ENCODE results near the gene TPGS1.

TPGS1 gene

DNA sequence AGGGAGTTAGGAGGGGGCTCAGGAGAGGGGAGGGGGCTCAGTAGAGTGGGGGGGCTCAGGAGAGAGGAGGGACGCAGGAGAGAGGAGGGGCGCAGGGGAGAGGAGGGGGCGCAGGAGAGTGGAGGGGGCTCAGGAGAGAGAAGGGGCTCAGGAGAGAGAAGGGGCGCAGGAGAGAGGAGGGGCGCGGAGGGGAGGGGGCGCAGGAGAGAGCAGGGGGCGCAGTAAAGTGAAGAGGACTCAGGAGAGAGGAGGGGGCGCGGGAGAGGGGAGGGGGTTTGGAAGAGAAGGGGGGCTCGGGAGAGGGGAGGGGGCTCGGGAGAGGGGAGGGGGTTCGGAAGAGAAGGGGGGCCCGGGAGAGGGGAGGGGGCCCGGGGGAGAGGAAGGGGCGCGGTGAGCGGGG is 10.3 kb upstream of the TPGS1 start:
- Histone ChIP-seq H2BK120ac (ENCODE audit: insufficient read depth, low read length, poor library complexity) (no peak overlapping the region), H3K9ac (ENCODE audit: low read length) (no peak overlapping the region), H3K27me3 (ENCODE audit: insufficient read depth, low read length) (peaks cover 30% of the 10 kb centered on the region), H4K91ac (ENCODE audit: low read depth, low read length) (no peak overlapping the region), H2AFZ (ENCODE audit: insufficient read depth, low read length, poor library complexity) (no peak overlapping the region), H3K4me3 (ENCODE audit: low read depth, low read length) (no peak overlapping the region), H3K27ac (ENCODE audit: low read depth, low read length) (no peak overlapping the region), H3K36me3 (ENCODE audit: control insufficient read depth in 1 of 2, insufficient read depth in 2 of 2, low read length in 2 of 2) (no peaks in the 10 kb centered on the region), H3K4ac (ENCODE audit: low read depth, low read length) (no peak overlapping the region), H3K9me3 (ENCODE audit: insufficient read depth, low read depth, low read length) (peaks cover 23% of the 10 kb centered on the region), H3K79me2 (ENCODE audit: control insufficient read depth, insufficient read depth, low read length, poor library complexity) (no peaks in the 10 kb centered on the region), H3K79me1 (ENCODE audit: low read length) (no peaks in the 10 kb centered on the region), H4K8ac (ENCODE audit: low read depth, low read length) (no peak overlapping the region), H3K4me1 (ENCODE audit: control insufficient read depth in 1 of 2, insufficient read depth in 2 of 2, low read length in 2 of 2) (peaks cover 0 to 2% of the 10 kb centered on the region in 2 experiments), H2AK5ac (ENCODE audit: low read length) (no peak overlapping the region), H3K18ac (ENCODE audit: low read length) (no peak overlapping the region), H4K12ac (ENCODE audit: low read depth, low read length) (no peak overlapping the region), H3K4me2 (ENCODE audit: low read length) (no peak overlapping the region), H3K23ac (ENCODE audit: low read length) (no peak overlapping the region), H3K14ac (ENCODE audit: low read length) (no peak overlapping the region), H2BK12ac (ENCODE audit: low read length) (no peak overlapping the region), H2BK5ac (ENCODE audit: low read depth, low read length, poor library complexity) (no peak overlapping the region)
- DNase-seq, result no peak
- no CpG with 5 or more reads among the region's 18 CpGs for WGBS (ENCODE audit: extremely low coverage, insufficient coverage, insufficient read length)

DNA sequence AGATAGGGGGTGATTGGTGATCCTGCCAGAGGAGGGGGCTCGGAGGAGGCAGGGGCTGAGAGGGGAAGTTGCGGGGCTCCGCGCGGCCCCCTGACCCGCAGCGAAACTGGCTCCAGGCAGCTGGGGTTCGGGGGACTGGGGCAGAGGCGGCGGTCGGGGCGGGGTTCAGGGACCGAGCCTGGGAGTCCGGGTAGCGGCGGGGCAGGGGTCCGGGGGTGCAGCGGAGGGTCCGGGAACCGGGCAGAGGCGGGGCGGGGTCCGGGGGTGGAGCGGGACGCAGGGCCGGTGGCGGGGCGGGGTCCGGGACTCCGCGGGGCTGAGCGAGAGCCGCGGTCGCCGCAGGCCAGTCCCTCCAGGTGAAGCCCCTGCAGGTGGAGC is 9.8 kb upstream of the TPGS1 start:
- WGBS (ENCODE audit: extremely low coverage, insufficient coverage, insufficient read length), result no CpG with 5 or more reads among the region's 36 CpGs

DNA sequence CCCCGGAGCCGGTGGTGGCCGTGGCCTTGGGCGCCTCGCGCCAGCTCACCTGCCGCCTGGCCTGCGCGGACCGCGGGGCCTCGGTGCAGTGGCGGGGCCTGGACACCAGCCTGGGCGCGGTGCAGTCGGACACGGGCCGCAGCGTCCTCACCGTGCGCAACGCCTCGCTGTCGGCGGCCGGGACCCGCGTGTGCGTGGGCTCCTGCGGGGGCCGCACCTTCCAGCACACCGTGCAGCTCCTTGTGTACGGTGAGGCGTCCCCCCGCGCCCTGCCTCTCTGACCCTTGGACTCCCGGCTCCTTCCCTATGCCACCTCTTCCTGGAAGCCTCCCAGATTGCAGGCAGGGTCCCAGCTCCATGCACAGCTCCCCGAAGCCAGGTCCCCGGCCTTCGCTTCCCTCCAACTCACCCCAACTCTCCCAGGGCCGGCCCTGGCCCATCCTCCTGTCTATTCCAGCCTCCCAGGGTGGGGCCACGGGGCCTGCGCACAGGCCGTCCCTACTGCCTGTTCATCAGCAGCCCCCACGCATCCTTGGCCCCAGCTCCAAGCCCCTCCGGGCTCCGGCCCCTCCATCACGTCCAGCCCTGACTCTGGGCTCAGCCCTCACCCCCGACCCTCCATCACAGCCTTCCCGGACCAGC is 9.3 kb upstream of the TPGS1 start:
- no peaks in the 10 kb centered on the region for H3K79me2 ChIP-seq (ENCODE audit: control insufficient read depth, insufficient read depth, low read length, poor library complexity)
- DNase-seq, result no peak
- H4K8ac ChIP-seq (ENCODE audit: low read depth, low read length), result no peak overlapping the region
- H3K9ac ChIP-seq (ENCODE audit: low read length), result no peak overlapping the region
- peaks cover 20% of the 10 kb centered on the region for H3K9me3 ChIP-seq (ENCODE audit: insufficient read depth, low read depth, low read length)
- no peak overlapping the region for H2AK5ac ChIP-seq (ENCODE audit: low read length)
- no peak overlapping the region for H3K18ac ChIP-seq (ENCODE audit: low read length)
- no peak overlapping the region for H4K91ac ChIP-seq (ENCODE audit: low read depth, low read length)
- WGBS (ENCODE audit: extremely low coverage, insufficient coverage, insufficient read length), result no CpG with 5 or more reads among the region's 50 CpGs
- H3K27ac ChIP-seq (ENCODE audit: low read depth, low read length), result no peak overlapping the region
- no peak overlapping the region for H3K4me2 ChIP-seq (ENCODE audit: low read length)
- no peaks in the 10 kb centered on the region for H3K36me3 ChIP-seq (ENCODE audit: control insufficient read depth in 1 of 2, insufficient read depth in 2 of 2, low read length in 2 of 2)
- H3K79me1 ChIP-seq (ENCODE audit: low read length), result no peaks in the 10 kb centered on the region
- no peak overlapping the region for H2BK5ac ChIP-seq (ENCODE audit: low read depth, low read length, poor library complexity)
- no peak overlapping the region for H3K4me3 ChIP-seq (ENCODE audit: low read depth, low read length)
- H2BK120ac ChIP-seq (ENCODE audit: insufficient read depth, low read length, poor library complexity), result no peak overlapping the region
- peaks cover 0 to 2% of the 10 kb centered on the region in 2 experiments for H3K4me1 ChIP-seq (ENCODE audit: control insufficient read depth in 1 of 2, insufficient read depth in 2 of 2, low read length in 2 of 2)
- H3K4ac ChIP-seq (ENCODE audit: low read depth, low read length), result no peak overlapping the region
- H4K12ac ChIP-seq (ENCODE audit: low read depth, low read length), result no peak overlapping the region
- no peak overlapping the region for H2BK12ac ChIP-seq (ENCODE audit: low read length)
- no peak overlapping the region for H2AFZ ChIP-seq (ENCODE audit: insufficient read depth, low read length, poor library complexity)
- H3K23ac ChIP-seq (ENCODE audit: low read length), result no peak overlapping the region
- H3K14ac ChIP-seq (ENCODE audit: low read length), result no peak overlapping the region
- H3K27me3 ChIP-seq (ENCODE audit: insufficient read depth, low read length), result peaks cover 30% of the 10 kb centered on the region

More for the DNA sequence above, 9.8 kb upstream of the TPGS1 start:
- H3K27me3 ChIP-seq (ENCODE audit: insufficient read depth, low read length), result peaks cover 30% of the 10 kb centered on the region
- no peak overlapping the region for H4K8ac ChIP-seq (ENCODE audit: low read depth, low read length)
- DNase-seq, result no peak
- no peak overlapping the region for H2BK5ac ChIP-seq (ENCODE audit: low read depth, low read length, poor library complexity)
- H3K4me1 ChIP-seq (ENCODE audit: control insufficient read depth in 1 of 2, insufficient read depth in 2 of 2, low read length in 2 of 2), result peaks cover 0 to 2% of the 10 kb centered on the region in 2 experiments
- H2BK12ac ChIP-seq (ENCODE audit: low read length), result no peak overlapping the region
- no peak overlapping the region for H3K9ac ChIP-seq (ENCODE audit: low read length)
- peaks cover 22% of the 10 kb centered on the region for H3K9me3 ChIP-seq (ENCODE audit: insufficient read depth, low read depth, low read length)
- no peak overlapping the region for H3K23ac ChIP-seq (ENCODE audit: low read length)
- no peak overlapping the region for H3K4me2 ChIP-seq (ENCODE audit: low read length)
- no peak overlapping the region for H4K91ac ChIP-seq (ENCODE audit: low read depth, low read length)
- no peak overlapping the region for H4K12ac ChIP-seq (ENCODE audit: low read depth, low read length)
- H3K4ac ChIP-seq (ENCODE audit: low read depth, low read length), result no peak overlapping the region
- no peak overlapping the region for H2AK5ac ChIP-seq (ENCODE audit: low read length)
- H3K79me1 ChIP-seq (ENCODE audit: low read length), result no peaks in the 10 kb centered on the region
- no peaks in the 10 kb centered on the region for H3K36me3 ChIP-seq (ENCODE audit: control insufficient read depth in 1 of 2, insufficient read depth in 2 of 2, low read length in 2 of 2)
- no peak overlapping the region for H2BK120ac ChIP-seq (ENCODE audit: insufficient read depth, low read length, poor library complexity)
- no peak overlapping the region for H3K18ac ChIP-seq (ENCODE audit: low read length)
- H2AFZ ChIP-seq (ENCODE audit: insufficient read depth, low read length, poor library complexity), result no peak overlapping the region
- H3K4me3 ChIP-seq (ENCODE audit: low read depth, low read length), result no peak overlapping the region
- no peak overlapping the region for H3K27ac ChIP-seq (ENCODE audit: low read depth, low read length)
- no peaks in the 10 kb centered on the region for H3K79me2 ChIP-seq (ENCODE audit: control insufficient read depth, insufficient read depth, low read length, poor library complexity)
- no peak overlapping the region for H3K14ac ChIP-seq (ENCODE audit: low read length)

DNA sequence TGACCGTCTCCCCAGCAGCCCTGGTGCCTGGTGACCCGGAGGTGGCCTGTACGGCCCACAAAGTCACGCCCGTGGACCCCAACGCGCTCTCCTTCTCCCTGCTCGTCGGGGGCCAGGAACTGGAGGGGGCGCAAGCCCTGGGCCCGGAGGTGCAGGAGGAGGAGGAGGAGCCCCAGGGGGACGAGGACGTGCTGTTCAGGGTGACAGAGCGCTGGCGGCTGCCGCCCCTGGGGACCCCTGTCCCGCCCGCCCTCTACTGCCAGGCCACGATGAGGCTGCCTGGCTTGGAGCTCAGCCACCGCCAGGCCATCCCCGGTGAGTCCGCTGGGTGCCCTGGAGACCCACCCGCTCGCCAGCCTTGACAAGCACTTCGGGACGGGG is 8.8 kb upstream of the TPGS1 start:
- no peaks in the 10 kb centered on the region for H3K36me3 ChIP-seq (ENCODE audit: control insufficient read depth in 1 of 2, insufficient read depth in 2 of 2, low read length in 2 of 2)
- peaks cover 0 to 2% of the 10 kb centered on the region in 2 experiments for H3K4me1 ChIP-seq (ENCODE audit: control insufficient read depth in 1 of 2, insufficient read depth in 2 of 2, low read length in 2 of 2)
- no peak overlapping the region for H3K14ac ChIP-seq (ENCODE audit: low read length)
- H3K23ac ChIP-seq (ENCODE audit: low read length), result no peak overlapping the region
- H2BK120ac ChIP-seq (ENCODE audit: insufficient read depth, low read length, poor library complexity), result no peak overlapping the region
- no peak overlapping the region for H2BK12ac ChIP-seq (ENCODE audit: low read length)
- no peak overlapping the region for H3K4ac ChIP-seq (ENCODE audit: low read depth, low read length)
- H3K27ac ChIP-seq (ENCODE audit: low read depth, low read length), result no peak overlapping the region
- no peaks in the 10 kb centered on the region for H3K79me1 ChIP-seq (ENCODE audit: low read length)
- no peak overlapping the region for H4K91ac ChIP-seq (ENCODE audit: low read depth, low read length)
- H3K27me3 ChIP-seq (ENCODE audit: insufficient read depth, low read length), result peaks cover 30% of the 10 kb centered on the region
- no peak for DNase-seq
- H4K8ac ChIP-seq (ENCODE audit: low read depth, low read length), result no peak overlapping the region
- H3K4me2 ChIP-seq (ENCODE audit: low read length), result no peak overlapping the region
- no peak overlapping the region for H3K9ac ChIP-seq (ENCODE audit: low read length)
- no peak overlapping the region for H2AK5ac ChIP-seq (ENCODE audit: low read length)
- H2AFZ ChIP-seq (ENCODE audit: insufficient read depth, low read length, poor library complexity), result no peak overlapping the region
- no peak overlapping the region for H2BK5ac ChIP-seq (ENCODE audit: low read depth, low read length, poor library complexity)
- no peak overlapping the region for H3K4me3 ChIP-seq (ENCODE audit: low read depth, low read length)
- no peak overlapping the region for H4K12ac ChIP-seq (ENCODE audit: low read depth, low read length)
- no CpG with 5 or more reads among the region's 26 CpGs for WGBS (ENCODE audit: extremely low coverage, insufficient coverage, insufficient read length)
- peaks cover 17% of the 10 kb centered on the region for H3K9me3 ChIP-seq (ENCODE audit: insufficient read depth, low read depth, low read length)
- H3K18ac ChIP-seq (ENCODE audit: low read length), result no peak overlapping the region
- no peaks in the 10 kb centered on the region for H3K79me2 ChIP-seq (ENCODE audit: control insufficient read depth, insufficient read depth, low read length, poor library complexity)
